ENCODE data around the gene UXS1. TPM values are rescaled to one million over a fixed set of nuclear protein-coding genes. Genes with fewer than 3 reads are reported as not detected.

The UXS1 gene
- total and polyA plus RNA-seq, 2 donors (not counting 1 experiment from before 2014, with no cell fraction given), result 20.3 to 44.8 TPM

DNA sequence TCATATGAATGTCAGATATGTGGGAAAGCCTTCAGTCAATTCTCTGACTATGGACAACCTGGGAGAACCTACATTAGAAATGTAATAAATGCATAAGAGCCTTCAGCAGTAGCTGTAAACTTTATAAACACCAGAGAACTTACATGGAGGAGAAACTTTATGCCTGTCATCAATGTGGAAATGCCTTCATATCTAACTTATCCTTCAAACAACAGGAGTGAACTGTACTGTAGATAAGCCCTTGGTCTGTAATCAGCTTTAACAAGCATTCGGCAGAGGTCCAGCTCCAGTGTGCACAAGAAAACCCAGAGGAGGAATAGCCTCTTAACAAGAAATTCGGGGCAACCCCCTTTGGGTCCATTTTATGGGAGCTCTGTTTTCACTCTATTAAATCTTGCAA lies 14.8 kb upstream of the UXS1 start:
- Mint-ChIP-seq H3K27ac (no peak overlapping the region), H3K27me3 (no peaks in the 10 kb centered on the region), H3K4me3 (no peak overlapping the region), H3K4me1 (no peaks in the 10 kb centered on the region), H3K9me3 (ENCODE audit: insufficient read depth) (peaks cover 3% of the 10 kb centered on the region)
- no peaks in the 10 kb centered on the region for H3K9me3 ChIP-seq (ENCODE audit: control extremely low read depth in 1 of 3, control insufficient read depth in 2 of 3, insufficient read depth in 1 of 3, low read length in 2 of 3)
- H2AFZ ChIP-seq (ENCODE audit: insufficient read depth, low read depth, low read length, poor library complexity, severe bottlenecking), result no peak overlapping the region
- ATAC-seq (ENCODE audit: low read depth) (no peak), DNase-seq (no peak)
- H3K4me3 ChIP-seq (ENCODE audit: control extremely low read depth in 1 of 5, extremely low read depth in 1 of 5, insufficient read depth in 1 of 5, low read depth in 2 of 5, low read length in 4 of 5), result no peak overlapping the region
- H3K27me3 ChIP-seq (replicated peaks in 1 of 4; ENCODE audit: control extremely low read depth in 1 of 4, control insufficient read depth in 3 of 4, insufficient read depth in 4 of 4, low read length in 3 of 4), result peaks cover 0 to 5% (median 0%) of the 10 kb centered on the region in 4 experiments
- TF ChIP-seq CTCF (IDR thresholded peaks at IDR 0.05) (no peak), EZH2 (IDR thresholded peaks at IDR 0.05; ENCODE audit: borderline replicate concordance, insufficient read depth, low read depth, low read length, poor library complexity, severe bottlenecking) (no peak)
- no peaks in the 10 kb centered on the region for H4K20me1 ChIP-seq (ENCODE audit: control insufficient read depth, insufficient read depth, low read length, poor library complexity, severe bottlenecking)
- no peak overlapping the region for H3K27ac ChIP-seq (ENCODE audit: low read length in 2 of 2)
- POLR2A ChIA-PET, result no interaction called here
- H3K4me2 ChIP-seq (replicated peaks; ENCODE audit: low read depth, low read length, poor library complexity, severe bottlenecking), result no peak overlapping the region
- no CpG with 5 or more reads among the region's 2 CpGs for WGBS (ENCODE audit: insufficient coverage)
- H3K9ac ChIP-seq (ENCODE audit: low read length), result no peak overlapping the region
- H3K4me1 ChIP-seq (ENCODE audit: control insufficient read depth in 2 of 2, insufficient read depth in 2 of 2, low read length in 2 of 2), result no peaks in the 10 kb centered on the region
- intact Hi-C loops (cut with micrococcal nuclease), result no loop called here
- H3K79me2 ChIP-seq (ENCODE audit: control insufficient read depth, insufficient read depth, low read length), result no peaks in the 10 kb centered on the region
- no peaks in the 10 kb centered on the region for H3K36me3 ChIP-seq (replicated peaks in 1 of 2; ENCODE audit: control extremely low read depth in 1 of 2, control insufficient read depth in 1 of 2, extremely low read depth in 1 of 2, insufficient read depth in 2 of 2, low read length in 1 of 2)
- CTCF ChIA-PET, result interaction anchor here (1.5 kb wide), 1 partner anchor 13 kb away, joined by 4 read pairs; no protein-coding TSS in a partner anchor

GRCh38 chr2:106208399-106208798 lies 14.3 kb upstream of the UXS1 start:
- Histone ChIP-seq H3K9me3 (ENCODE audit: control extremely low read depth in 1 of 3, control insufficient read depth in 2 of 3, insufficient read depth in 1 of 3, low read length in 2 of 3) (no peaks in the 10 kb centered on the region), H3K79me2 (ENCODE audit: control insufficient read depth, insufficient read depth, low read length) (no peaks in the 10 kb centered on the region), H2AFZ (ENCODE audit: insufficient read depth, low read depth, low read length, poor library complexity, severe bottlenecking) (no peak overlapping the region), H3K27ac (ENCODE audit: low read length in 2 of 2) (no peak overlapping the region), H3K4me3 (ENCODE audit: control extremely low read depth in 1 of 5, extremely low read depth in 1 of 5, insufficient read depth in 1 of 5, low read depth in 2 of 5, low read length in 4 of 5) (no peak overlapping the region), H3K36me3 (replicated peaks in 1 of 2; ENCODE audit: control extremely low read depth in 1 of 2, control insufficient read depth in 1 of 2, extremely low read depth in 1 of 2, insufficient read depth in 2 of 2, low read length in 1 of 2) (no peaks in the 10 kb centered on the region), H3K9ac (ENCODE audit: low read length) (no peak overlapping the region), H3K27me3 (replicated peaks in 1 of 4; ENCODE audit: control extremely low read depth in 1 of 4, control insufficient read depth in 3 of 4, insufficient read depth in 4 of 4, low read length in 3 of 4) (peaks cover 0 to 5% (median 0%) of the 10 kb centered on the region in 4 experiments), H3K4me2 (replicated peaks; ENCODE audit: low read depth, low read length, poor library complexity, severe bottlenecking) (no peak overlapping the region), H3K4me1 (ENCODE audit: control insufficient read depth in 2 of 2, insufficient read depth in 2 of 2, low read length in 2 of 2) (no peaks in the 10 kb centered on the region), H4K20me1 (ENCODE audit: control insufficient read depth, insufficient read depth, low read length, poor library complexity, severe bottlenecking) (no peaks in the 10 kb centered on the region)
- POLR2A ChIA-PET, result no interaction called here
- Mint-ChIP-seq H3K27me3 (no peaks in the 10 kb centered on the region), H3K9me3 (ENCODE audit: insufficient read depth) (peaks cover 3% of the 10 kb centered on the region), H3K4me3 (no peak overlapping the region), H3K27ac (no peak overlapping the region), H3K4me1 (no peaks in the 10 kb centered on the region)
- TF ChIP-seq EZH2 (IDR thresholded peaks at IDR 0.05; ENCODE audit: borderline replicate concordance, insufficient read depth, low read depth, low read length, poor library complexity, severe bottlenecking) (no peak), CTCF (IDR thresholded peaks at IDR 0.05) (no peak)
- WGBS (ENCODE audit: insufficient coverage), result 80% methylated on average over 1 of the region's 1 CpG
- DNase-seq (no peak), ATAC-seq (ENCODE audit: low read depth) (no peak)
- intact Hi-C loops (cut with micrococcal nuclease), result no loop called here
- CTCF ChIA-PET, result interaction anchor here (1.5 kb wide), 1 partner anchor 13 kb away, joined by 4 read pairs; no protein-coding TSS in a partner anchor
